Lower leg skin (tissue), 3 donors: Measurements from ENCODE around the gene DRD3.

Experiments used
- CTCF ChIP-seq, 3 donors: fragments of 450-650 bp; IDR thresholded peaks; one replicate each; pipeline ENCODE4 v1.5.1; 2016; ENCODE audit warnings: antibody characterized with exemption in 3 of 3, mild to moderate bottlenecking in 3 of 3, moderate library complexity in 2 of 3
- POLR2A ChIP-seq, 2 donors: fragments of 450-650 bp; IDR thresholded peaks; one replicate each; pipeline ENCODE4 v1.6.1; 2016 to 2017; ENCODE audit warnings: antibody characterized with exemption in 2 of 2, mild to moderate bottlenecking in 1 of 2, moderate library complexity in 1 of 2

GRCh38 chr3:114194750-114195149, 15.9 kb upstream of the DRD3 start:
- TF ChIP-seq POLR2A (IDR thresholded peaks at IDR 0.05) (no peak), CTCF (IDR thresholded peaks at IDR 0.05) (no peak)
